ENCODE results near the gene PUS3. TPM values are rescaled to one million over a fixed set of nuclear protein-coding genes. Genes with fewer than 3 reads are reported as not detected.

The PUS3 gene
- polyA plus RNA-seq, 3 donors, result 15.5 to 19.9 (median 17.1) TPM

- DNase-seq, result no peak
Observed at GRCh38 chr11:125943661-125944349, 40.8 kb upstream of the PUS3 start.

- no peak for DNase-seq
Observed at GRCh38 chr11:125942771-125943428, 39.9 kb upstream of the PUS3 start.

GRCh38 chr11:125941619-125942611 lies 38.9 kb upstream of the PUS3 start:
- peak; percentile 42 for DNase-seq

GRCh38 chr11:125941267-125941618 lies 38.2 kb upstream of the PUS3 start:
- DNase-seq, result no peak

- DNase-seq, result no peak
Observed at GRCh38 chr11:125940145-125940544, 37.1 kb upstream of the PUS3 start.

DNA sequence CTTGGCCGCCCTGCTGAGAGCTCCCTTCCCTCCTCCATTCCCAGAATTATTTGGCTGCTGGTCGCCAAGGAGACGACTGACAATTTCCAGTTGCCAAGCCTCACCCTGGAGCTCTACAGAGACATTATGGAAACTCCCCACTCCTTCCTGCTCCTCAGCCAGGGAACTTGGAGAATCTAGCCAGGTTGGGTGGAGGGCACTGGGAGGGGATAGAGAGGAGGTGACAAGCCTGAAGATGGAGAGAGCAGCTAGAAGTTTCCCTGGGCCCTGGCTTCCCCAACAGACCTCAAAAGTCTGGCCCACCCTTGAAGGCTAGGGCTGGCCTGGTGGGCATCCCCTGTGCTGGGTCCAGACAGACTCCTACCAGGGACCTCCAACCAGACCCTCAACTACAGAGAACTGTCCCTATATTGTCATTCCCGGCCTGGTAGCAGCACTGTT lies 36.1 kb upstream of the PUS3 start:
- no peak for DNase-seq

DNA sequence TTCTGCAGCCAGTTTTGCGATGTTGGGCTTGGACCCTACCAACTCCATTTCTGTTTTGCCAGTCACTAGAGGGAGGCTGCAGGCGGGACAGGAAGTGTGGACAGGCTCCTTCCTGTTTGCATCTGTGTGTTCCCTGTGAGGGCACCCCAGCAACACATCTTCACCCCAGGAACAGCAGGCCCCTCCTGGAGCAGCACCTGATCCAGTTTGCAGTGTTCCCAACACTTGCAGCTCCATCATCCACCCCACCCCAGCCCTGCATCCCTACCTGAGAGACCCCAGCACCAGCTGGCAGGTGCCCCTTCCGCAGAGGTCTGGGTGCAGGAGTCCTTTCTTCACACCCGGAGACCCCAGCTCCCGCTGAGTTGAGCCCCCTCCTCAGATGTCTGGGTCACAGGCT lies 35.4 kb upstream of the PUS3 start:
- no peak for DNase-seq

DNA sequence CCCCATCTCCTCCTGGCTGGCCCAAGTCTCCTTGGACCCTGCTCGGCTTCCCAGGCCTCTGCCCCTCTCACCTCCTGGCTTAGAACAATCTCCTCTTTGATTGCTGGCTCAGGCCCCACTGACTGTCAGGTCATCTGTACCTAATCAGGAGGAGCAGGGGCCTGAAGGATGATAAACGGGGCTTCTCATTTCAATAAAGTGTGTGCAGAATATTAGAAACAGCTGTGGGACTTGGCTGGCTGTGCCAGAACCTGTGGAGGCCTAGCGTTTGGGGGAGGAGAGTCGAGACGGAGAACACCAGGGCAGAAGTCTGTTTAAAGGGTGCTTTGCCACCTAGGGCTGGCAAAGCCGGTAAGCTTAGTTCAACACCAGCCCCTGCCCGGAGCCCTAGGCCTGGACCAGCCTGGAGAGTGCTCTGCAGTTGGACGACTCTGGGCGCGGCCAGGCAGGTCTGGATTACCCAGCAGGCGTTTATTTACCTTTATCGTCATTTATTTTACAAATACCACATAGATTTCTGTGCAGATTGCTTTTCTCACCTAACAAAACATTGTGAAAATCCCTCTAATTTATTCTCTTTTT lies 32.7 kb upstream of the PUS3 start:
- DNase-seq, result no peak

GRCh38 chr11:125935056-125935455 lies 32.0 kb upstream of the PUS3 start:
- no peak for DNase-seq

GRCh38 chr11:125934473-125934872 lies 31.5 kb upstream of the PUS3 start:
- no peak for DNase-seq

GRCh38 chr11:125933030-125933813 lies 30.2 kb upstream of the PUS3 start:
- no peak for DNase-seq

GRCh38 chr11:125932301-125932700 lies 29.3 kb upstream of the PUS3 start:
- no peak for DNase-seq

DNA sequence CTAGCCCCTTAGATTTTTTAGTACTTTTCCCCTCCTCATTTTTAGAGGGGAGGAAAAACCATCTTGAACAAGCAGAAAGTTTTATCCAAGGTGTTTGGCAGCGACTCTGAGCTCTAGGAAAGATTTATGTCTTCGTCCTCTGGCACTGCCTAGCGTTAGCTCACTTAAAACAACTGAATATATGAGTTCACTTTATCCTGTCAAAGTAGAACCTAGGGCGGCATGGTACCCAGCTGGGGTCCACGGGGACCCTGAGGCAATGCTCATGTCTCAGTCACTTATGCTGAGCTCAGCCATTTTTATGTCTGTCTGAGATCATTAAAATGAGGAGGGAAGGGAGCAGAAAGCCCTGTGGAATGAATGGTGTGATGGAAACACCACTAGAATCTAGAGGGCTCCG lies 28.7 kb upstream of the PUS3 start:
- no peak for DNase-seq

DNA sequence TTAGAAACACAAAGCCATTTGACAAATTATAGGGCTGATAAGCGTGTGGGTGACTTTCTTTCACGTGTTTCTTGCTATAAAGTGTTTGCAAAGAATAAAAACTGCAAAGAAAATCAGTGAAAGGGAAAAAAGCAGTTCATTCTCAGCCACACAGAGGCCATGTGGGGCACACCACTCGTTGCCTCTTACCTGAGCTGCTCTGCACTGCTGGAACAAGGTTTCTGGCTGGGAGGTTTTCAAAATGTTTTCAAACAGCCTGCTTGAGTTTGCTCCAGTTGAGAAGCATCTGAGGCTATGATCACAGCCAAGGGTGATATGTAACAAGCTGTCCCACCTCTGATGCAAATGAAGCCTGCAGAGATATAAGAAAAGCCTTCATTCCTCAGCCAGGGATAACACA lies 28.1 kb upstream of the PUS3 start:
- no peak for DNase-seq

DNA sequence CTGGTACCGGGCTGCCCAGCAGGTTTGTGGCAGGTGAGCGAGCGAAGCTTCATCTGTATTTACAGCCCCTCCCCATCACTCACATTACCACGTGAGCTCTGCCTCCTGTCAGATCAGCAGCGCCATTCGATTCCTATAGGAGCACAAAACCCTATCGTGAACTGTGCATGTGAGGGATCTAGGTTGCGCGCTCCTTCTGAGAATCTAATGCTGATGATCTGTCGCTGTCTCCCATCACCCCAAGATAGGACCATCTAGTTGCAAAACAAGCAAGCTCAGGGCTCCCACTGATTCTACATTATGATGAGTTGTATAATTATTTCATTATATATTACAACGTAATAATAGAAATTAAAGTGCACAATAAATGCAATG lies 27.1 kb upstream of the PUS3 start:
- no peak for DNase-seq

DNA sequence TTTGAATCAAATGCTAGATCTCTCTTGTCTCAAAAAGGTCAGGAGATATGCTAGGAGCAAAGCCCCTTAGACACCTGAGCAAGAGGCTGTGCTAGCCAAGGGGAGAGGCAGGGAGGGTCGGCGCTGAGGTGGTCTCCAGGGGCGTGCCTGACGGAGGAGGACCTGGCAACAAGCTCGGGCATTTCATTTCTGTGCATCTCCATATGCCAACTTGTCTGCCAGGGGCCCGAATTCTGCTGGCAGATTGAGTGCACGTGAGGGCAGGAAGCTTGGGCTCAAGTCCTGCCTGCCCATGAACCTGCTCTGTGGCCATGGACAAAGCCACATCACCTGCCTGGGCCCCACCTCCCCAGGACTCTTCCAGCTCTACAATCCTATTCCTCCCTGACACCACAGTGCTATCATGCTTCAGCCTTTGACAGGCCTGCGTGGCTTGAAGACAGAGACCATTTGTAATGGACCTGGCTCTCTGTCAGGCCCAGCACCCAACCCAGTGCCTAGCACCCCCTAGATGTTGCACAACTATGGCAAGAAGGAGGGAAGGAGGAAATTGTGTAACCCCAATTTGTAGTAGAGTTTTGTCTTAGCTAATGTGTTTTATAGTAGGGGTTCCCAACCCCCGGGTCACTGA lies 26.6 kb upstream of the PUS3 start:
- no peak for DNase-seq

DNA sequence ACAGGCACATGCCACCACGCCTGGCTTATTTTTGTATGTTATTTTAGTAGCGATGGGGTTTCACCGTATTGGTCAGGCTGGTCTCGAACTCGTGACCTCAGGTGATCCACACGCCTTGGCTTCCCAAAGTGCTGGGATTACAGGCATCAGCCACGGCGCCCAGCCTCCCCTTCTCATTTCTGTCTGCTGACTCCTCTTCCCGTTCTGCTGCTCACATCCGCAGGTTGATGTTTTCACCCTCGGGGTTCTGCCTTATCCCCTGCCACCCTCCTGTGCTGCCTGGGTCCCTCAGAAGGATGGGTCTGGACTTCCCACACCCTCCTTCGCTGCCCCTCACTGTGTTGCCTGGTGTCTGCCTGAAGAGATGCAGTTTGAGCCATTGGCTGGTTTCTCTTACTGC lies 23.7 kb upstream of the PUS3 start:
- DNase-seq, result no peak

DNA sequence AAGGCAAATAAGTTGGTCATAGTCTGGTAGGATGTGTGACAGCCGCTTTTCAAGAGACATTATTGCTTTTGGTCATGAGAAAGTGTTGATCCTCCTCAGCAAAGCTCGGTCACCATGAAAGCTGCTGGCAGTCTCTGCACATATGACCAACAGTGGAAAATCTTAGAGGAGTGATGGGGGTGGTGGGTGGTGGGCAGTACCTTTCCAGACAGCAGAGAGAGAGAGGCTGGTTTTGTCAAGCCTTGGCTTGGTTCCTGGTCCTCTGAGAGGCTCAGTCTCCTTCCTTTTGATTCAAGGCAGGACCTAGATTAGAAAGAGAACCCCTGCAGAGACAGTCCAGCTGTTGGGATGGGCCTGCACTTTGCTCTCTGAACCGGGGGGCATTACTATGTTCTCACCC lies 22.8 kb upstream of the PUS3 start:
- DNase-seq, result no peak

- DNase-seq, result no peak
Observed at GRCh38 chr11:125925247-125925740, 22.3 kb upstream of the PUS3 start.

DNA sequence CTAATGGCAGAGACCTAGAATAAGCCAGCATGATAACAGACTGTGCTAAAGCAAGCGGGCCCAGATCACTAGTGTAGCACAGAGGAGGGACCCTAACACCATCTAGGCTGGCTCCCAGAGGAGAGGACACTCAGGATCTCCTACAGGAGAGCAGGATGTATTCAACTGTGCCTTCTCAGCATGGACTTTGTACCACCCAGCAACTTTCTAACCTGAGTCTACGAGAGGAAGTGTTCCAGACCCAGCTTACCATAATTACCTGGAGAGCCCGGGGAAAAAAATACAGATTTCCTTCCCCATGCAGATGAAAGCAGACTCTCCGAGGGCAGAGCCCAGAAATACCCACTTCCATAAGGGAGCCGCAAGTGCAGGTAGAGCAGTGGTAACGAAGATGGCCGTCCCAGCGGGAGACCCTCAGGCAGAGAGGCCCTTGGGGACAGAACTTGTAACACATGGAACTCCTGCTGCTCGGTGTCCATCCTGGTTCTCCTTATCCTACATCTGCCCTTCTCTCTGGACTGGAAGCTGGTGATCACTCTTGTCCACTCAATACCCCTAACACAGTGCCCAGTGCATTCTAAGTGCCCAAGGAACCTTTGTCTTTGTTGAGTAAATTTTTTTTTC lies 21.5 kb upstream of the PUS3 start:
- DNase-seq, result no peak
